Fibroblast of mammary gland (primary cell): Measurements from ENCODE around the gene ZNF592.

Experiments
- DNase-seq: peaks from one replicate; pipeline ENCODE4 v3.0.0-alpha.2; 2010; ENCODE audit warnings: low read depth
- H3K4me3 ChIP-seq: 2 replicates; pipeline ENCODE4 v1.5.1; 2011; ENCODE audit warnings: low read depth, mild to moderate bottlenecking, low read length, moderate library complexity; ENCODE audit not compliant: control insufficient read depth
- CTCF ChIP-seq: conservative IDR thresholded peaks from 2 replicates; pipeline ENCODE4 v1.5.1; 2011; ENCODE audit warnings: low read depth, low read length, inconsistent platforms; ENCODE audit not compliant: control insufficient read depth, insufficient read depth

ZNF592 gene

GRCh38 chr15:84804005-84804900 is 55.9 kb downstream of the ZNF592 start:
- no peak for TF ChIP-seq CTCF
- no peak for DNase-seq
- no peak overlapping the region for H3K4me3 ChIP-seq

- no peak overlapping the region for H3K4me3 ChIP-seq
- no peak for DNase-seq
- no peak for TF ChIP-seq CTCF
These were observed 56.8 kb downstream of the ZNF592 start for GRCh38 chr15:84805221-84805620.

GRCh38 chr15:84807228-84807627 is 58.8 kb downstream of the ZNF592 start:
- TF ChIP-seq CTCF: no peak
- no peak for DNase-seq

GRCh38 chr15:84810073-84810840 is 61.9 kb downstream of the ZNF592 start:
- TF ChIP-seq CTCF: no peak
- H3K4me3 ChIP-seq: no peak overlapping the region
- peak; percentile 48 for DNase-seq

More at GRCh38 chr15:84807228-84807627, 58.8 kb downstream of the ZNF592 start:
- no peak overlapping the region for H3K4me3 ChIP-seq

GRCh38 chr15:84811151-84811550 is 62.8 kb downstream of the ZNF592 start:
- DNase-seq: no peak
- no peak for TF ChIP-seq CTCF
- no peak overlapping the region for H3K4me3 ChIP-seq

GRCh38 chr15:84811828-84812227 is 63.4 kb downstream of the ZNF592 start:
- no peak for DNase-seq
- no peak for TF ChIP-seq CTCF
- no peak overlapping the region for H3K4me3 ChIP-seq
